Measurements from ENCODE around the gene CTBP2.

Gene CTBP2

DNA sequence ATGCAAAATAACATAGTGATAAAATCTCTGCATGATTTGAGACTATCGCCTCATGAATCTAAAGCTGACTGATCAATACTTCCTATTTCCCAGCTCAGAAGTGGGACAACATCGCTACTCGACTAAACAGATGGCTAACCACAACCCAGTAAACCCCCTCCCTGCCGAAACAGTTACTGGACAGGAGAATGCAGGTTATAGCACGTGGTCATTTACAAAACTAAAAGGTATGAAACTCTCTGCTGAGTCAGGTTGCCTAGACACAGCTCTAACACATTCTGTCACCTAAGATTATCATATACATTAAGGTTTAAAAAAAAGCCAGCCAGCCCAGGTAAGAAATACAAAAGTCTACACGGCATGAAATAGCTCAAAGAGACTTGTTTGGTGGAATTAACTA, 64.0 kb downstream of the CTBP2 start:
- TF ChIP-seq, protein P1, sequence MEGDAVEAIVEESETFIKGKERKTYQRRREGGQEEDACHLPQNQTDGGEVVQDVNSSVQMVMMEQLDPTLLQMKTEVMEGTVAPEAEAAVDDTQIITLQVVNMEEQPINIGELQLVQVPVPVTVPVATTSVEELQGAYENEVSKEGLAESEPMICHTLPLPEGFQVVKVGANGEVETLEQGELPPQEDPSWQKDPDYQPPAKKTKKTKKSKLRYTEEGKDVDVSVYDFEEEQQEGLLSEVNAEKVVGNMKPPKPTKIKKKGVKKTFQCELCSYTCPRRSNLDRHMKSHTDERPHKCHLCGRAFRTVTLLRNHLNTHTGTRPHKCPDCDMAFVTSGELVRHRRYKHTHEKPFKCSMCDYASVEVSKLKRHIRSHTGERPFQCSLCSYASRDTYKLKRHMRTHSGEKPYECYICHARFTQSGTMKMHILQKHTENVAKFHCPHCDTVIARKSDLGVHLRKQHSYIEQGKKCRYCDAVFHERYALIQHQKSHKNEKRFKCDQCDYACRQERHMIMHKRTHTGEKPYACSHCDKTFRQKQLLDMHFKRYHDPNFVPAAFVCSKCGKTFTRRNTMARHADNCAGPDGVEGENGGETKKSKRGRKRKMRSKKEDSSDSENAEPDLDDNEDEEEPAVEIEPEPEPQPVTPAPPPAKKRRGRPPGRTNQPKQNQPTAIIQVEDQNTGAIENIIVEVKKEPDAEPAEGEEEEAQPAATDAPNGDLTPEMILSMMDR (IDR thresholded peaks at IDR 0.05; ENCODE audit: insufficient read depth, low read length, poor library complexity, severe bottlenecking) = no peak
- Histone ChIP-seq H3K36me3 (ENCODE audit: control insufficient read depth, insufficient read depth, low read length) (no peaks in the 10 kb centered on the region), H3K27me3 (replicated peaks; ENCODE audit: control insufficient read depth, insufficient read depth, low read length) (no peaks in the 10 kb centered on the region; the same call in none of the 2 replicates), H3K4me3 (replicated peaks; ENCODE audit: low read depth, low read length) (no peak overlapping the region)
- DNase-seq (ENCODE audit: extremely low read depth, insufficient read length) = no peak

DNA sequence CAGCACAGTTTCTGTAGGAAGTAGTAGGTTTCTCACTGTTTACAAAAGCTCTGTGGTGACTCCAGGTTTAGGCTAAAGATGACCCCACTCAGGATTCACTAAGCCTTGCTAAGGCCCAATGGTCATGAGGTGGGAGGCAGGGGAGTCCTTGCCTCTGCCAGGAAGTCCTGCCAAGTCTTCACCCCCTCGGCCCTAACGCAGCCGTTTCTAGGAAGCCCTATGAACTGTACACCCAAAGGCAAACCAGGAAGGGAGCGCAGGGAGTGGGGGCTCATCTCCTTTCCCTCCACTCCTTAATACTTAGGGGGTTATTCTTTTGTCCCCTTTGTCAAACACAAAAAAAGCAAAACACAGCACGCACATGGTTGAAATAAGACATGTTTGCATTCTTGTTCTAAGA, 64.6 kb downstream of the CTBP2 start:
- DNase-seq (ENCODE audit: extremely low read depth, insufficient read length) = no peak
- TF ChIP-seq, protein P1 (IDR thresholded peaks at IDR 0.05; ENCODE audit: insufficient read depth, low read length, poor library complexity, severe bottlenecking) = no peak
- Histone ChIP-seq H3K36me3 (ENCODE audit: control insufficient read depth, insufficient read depth, low read length) (no peaks in the 10 kb centered on the region), H3K4me3 (replicated peaks; ENCODE audit: low read depth, low read length) (no peak overlapping the region), H3K27me3 (replicated peaks; ENCODE audit: control insufficient read depth, insufficient read depth, low read length) (no peaks in the 10 kb centered on the region; the same call in 1 of the 2 replicates)

DNA sequence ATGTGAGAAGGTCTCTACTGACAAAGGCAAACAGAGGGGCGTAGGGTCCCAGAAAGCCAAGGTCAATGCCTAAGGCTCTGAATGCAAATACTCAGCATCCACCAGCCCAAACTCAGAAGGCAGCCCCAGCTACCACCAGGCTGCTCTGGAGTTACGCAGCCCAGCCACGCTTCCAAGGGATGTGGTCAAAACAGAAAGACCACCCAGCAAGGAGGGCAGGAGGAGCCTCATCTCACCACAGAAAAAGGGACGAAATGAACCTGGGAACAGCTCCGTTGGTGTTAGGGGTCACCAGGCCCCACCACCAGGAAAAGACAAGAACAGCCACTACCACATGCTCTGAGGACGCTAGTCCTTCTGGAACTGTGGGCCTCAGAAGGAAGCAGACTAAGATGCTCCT, 65.1 kb downstream of the CTBP2 start:
- Histone ChIP-seq H3K27me3 (replicated peaks; ENCODE audit: control insufficient read depth, insufficient read depth, low read length) (no peaks in the 10 kb centered on the region; the same call in 1 of the 2 replicates), H3K4me3 (replicated peaks; ENCODE audit: low read depth, low read length) (no peak overlapping the region), H3K36me3 (ENCODE audit: control insufficient read depth, insufficient read depth, low read length) (no peaks in the 10 kb centered on the region)
- DNase-seq (ENCODE audit: extremely low read depth, insufficient read length) = no peak
- TF ChIP-seq, protein P1 (IDR thresholded peaks at IDR 0.05; ENCODE audit: insufficient read depth, low read length, poor library complexity, severe bottlenecking) = no peak

DNA sequence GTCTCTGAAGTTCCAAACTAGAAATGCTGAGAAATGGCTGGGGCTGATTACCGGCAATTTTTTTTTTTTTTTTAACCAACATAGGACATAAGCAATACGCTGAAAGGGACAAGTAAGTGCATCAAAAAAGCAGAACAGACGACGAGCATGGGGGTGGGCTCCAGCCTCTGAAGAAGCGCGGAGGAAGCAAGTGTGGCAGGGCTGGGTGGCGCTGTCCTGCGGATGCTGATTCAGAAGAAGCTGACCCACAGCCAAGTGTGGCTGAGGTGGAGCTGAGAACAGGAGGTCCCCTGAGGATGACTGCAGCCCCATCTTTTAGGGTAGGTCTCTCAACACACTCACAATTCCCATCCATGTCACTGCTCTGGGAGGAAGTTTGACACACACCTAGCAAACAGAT, 65.6 kb downstream of the CTBP2 start:
- no peak for DNase-seq (ENCODE audit: extremely low read depth, insufficient read length)
- Histone ChIP-seq H3K36me3 (ENCODE audit: control insufficient read depth, insufficient read depth, low read length) (no peaks in the 10 kb centered on the region), H3K27me3 (replicated peaks; ENCODE audit: control insufficient read depth, insufficient read depth, low read length) (no peaks in the 10 kb centered on the region; the same call in 1 of the 2 replicates), H3K4me3 (replicated peaks; ENCODE audit: low read depth, low read length) (no peak overlapping the region)
- TF ChIP-seq, protein P1 (IDR thresholded peaks at IDR 0.05; ENCODE audit: insufficient read depth, low read length, poor library complexity, severe bottlenecking) = no peak

DNA sequence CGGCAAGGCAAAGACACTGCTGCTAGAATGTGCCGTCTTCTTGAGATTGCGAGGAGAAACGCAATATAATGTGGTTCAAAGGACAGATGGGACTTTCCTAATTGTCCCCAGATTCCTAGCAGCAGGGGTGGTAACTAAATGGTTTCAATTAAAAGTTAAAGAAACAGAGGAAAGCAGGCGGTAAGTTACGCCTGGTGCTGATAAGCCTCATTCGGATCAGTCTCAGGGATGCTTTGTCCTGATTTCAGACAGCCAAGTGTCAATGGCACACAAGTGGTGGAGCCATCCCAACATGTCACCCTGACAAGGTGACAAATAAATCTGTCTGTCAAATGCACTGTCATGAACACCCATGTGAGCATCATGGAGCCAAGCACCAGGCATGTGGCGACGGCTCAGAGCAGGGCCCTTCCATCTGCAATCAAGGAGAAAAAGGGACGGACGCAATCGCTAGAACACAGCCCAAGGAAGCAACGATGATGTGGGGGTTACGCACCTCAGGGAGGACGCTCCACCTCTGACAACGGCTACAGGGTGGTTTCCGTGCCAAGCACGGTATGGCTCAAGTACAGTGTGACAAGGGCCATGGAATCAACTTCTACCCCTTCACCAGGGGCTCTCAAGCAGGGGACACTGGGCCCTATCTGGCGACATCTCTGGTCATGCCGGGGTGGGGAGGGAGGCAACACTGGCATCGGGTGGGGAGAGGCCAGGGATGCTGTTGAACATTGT, 66.2 kb downstream of the CTBP2 start:
- H3K27me3 ChIP-seq (replicated peaks; ENCODE audit: control insufficient read depth, insufficient read depth, low read length) = no peaks in the 10 kb centered on the region; the same call in 1 of the 2 replicates
- H3K4me3 ChIP-seq (replicated peaks; ENCODE audit: low read depth, low read length) = no peak overlapping the region
- TF ChIP-seq, protein P1 (IDR thresholded peaks at IDR 0.05; ENCODE audit: insufficient read depth, low read length, poor library complexity, severe bottlenecking) = no peak
- no peaks in the 10 kb centered on the region for H3K36me3 ChIP-seq (ENCODE audit: control insufficient read depth, insufficient read depth, low read length)
- DNase-seq (ENCODE audit: extremely low read depth, insufficient read length) = no peak

All from GM06990 (cell line).